ENCODE data around the gene NFATC2.
"Not testable (repeated sequence)": the region's sequence is repeated elsewhere in the genome, so short reads cannot be mapped to it uniquely, and the experiment has no call there.

Gene NFATC2

GRCh38 chr20:51567622-51568021, 25.1 kb upstream of the NFATC2 start:
- DNase-seq: no peak

- no peak for DNase-seq
Measured at GRCh38 chr20:51566594-51566993, 24.1 kb upstream of the NFATC2 start.

GRCh38 chr20:51565298-51566144, 23.0 kb upstream of the NFATC2 start:
- no peak for DNase-seq

- peak in 1 of 14 donors; percentile 17 for DNase-seq
Measured at GRCh38 chr20:51563486-51564332, 21.2 kb upstream of the NFATC2 start.

GRCh38 chr20:51563174-51563485, 20.6 kb upstream of the NFATC2 start:
- DNase-seq: peak in 3 of 14 donors; percentile 39 to 61 (median 49)

GRCh38 chr20:51562332-51563173, 20.0 kb upstream of the NFATC2 start:
- DNase-seq: peak in 10 of 14 donors; percentile 28 to 76 (median 64)

GRCh38 chr20:51562027-51562331, 19.5 kb upstream of the NFATC2 start:
- no peak for DNase-seq

GRCh38 chr20:51560550-51561307, 18.2 kb upstream of the NFATC2 start:
- no peak for DNase-seq

- no peak for DNase-seq
Measured at GRCh38 chr20:51560042-51560441, 17.5 kb upstream of the NFATC2 start.

- no peak for DNase-seq
Measured at GRCh38 chr20:51554538-51555165, 12.1 kb upstream of the NFATC2 start.

GRCh38 chr20:51553897-51554486, 11.5 kb upstream of the NFATC2 start:
- DNase-seq: no peak

GRCh38 chr20:51551186-51551585, 8.7 kb upstream of the NFATC2 start:
- no peak for DNase-seq

GRCh38 chr20:51549474-51549873, 7.0 kb upstream of the NFATC2 start:
- DNase-seq: no peak

- DNase-seq: no peak
Measured at GRCh38 chr20:51547951-51548350, 5.4 kb upstream of the NFATC2 start.

- no peak for DNase-seq
Measured at GRCh38 chr20:51545515-51545914, 3.0 kb upstream of the NFATC2 start.

GRCh38 chr20:51543422-51543788, 886 bp upstream of the NFATC2 start:
- no peak for DNase-seq

GRCh38 chr20:51542033-51542570, 417 bp downstream of the NFATC2 start:
- DNase-seq: peak in 5 of 14 donors; percentile 17 to 35 (median 32)

- peak in 10 of 14 donors; percentile 5 to 85 (median 62) for DNase-seq
Measured at GRCh38 chr20:51541189-51542032, 1.1 kb downstream of the NFATC2 start.

- DNase-seq: no peak
Measured at GRCh38 chr20:51540580-51540979, 1.9 kb downstream of the NFATC2 start.

GRCh38 chr20:51540074-51540473, 2.4 kb downstream of the NFATC2 start:
- DNase-seq: not testable (repeated sequence)
